ENCODE measurements around the gene TRIM71.

DNA sequence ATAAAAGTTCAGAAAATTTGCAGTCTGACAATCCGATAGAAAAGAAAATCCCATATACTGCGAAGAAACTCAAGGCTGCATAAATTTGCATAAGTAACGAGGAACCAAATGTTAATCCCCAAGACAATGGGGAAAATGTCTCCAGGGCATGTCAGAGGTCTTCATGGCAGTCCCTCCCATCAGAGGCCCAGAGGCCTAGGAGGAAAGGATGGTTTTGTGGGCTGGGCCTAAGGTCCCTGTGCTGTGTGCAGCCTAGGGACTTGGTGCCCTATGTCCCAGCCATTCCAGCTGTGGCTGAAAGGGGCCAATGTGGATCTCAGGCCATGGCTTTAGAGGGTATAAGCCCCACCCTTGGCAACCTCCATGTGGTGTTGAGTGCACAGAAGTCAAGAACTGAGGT lies 112.4 kb downstream of the TRIM71 start:
- TF ChIP-seq, protein P1, sequence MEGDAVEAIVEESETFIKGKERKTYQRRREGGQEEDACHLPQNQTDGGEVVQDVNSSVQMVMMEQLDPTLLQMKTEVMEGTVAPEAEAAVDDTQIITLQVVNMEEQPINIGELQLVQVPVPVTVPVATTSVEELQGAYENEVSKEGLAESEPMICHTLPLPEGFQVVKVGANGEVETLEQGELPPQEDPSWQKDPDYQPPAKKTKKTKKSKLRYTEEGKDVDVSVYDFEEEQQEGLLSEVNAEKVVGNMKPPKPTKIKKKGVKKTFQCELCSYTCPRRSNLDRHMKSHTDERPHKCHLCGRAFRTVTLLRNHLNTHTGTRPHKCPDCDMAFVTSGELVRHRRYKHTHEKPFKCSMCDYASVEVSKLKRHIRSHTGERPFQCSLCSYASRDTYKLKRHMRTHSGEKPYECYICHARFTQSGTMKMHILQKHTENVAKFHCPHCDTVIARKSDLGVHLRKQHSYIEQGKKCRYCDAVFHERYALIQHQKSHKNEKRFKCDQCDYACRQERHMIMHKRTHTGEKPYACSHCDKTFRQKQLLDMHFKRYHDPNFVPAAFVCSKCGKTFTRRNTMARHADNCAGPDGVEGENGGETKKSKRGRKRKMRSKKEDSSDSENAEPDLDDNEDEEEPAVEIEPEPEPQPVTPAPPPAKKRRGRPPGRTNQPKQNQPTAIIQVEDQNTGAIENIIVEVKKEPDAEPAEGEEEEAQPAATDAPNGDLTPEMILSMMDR (IDR thresholded peaks at IDR 0.05), result no peak
- no peak for TF ChIP-seq POLR2A (IDR thresholded peaks at IDR 0.05)
- no peak for TF ChIP-seq POLR2AphosphoS5 (IDR thresholded peaks at IDR 0.05)

All from breast epithelium (tissue), 3 donors.